Stimulated activated CD8-positive, alpha-beta memory T cell treated with anti-CD3 and anti-CD28 coated beads, Interleukin-7, amount 100 ng/mL, for 1 hour (primary cell): ENCODE data around the gene HEXIM1.
A peak's percentile ranks its signal among the peaks of the same experiment; 100 is the strongest.

Source experiments
- DNase-seq, 2 donors: peaks; one replicate each; pipeline ENCODE4 v3.0.0-alpha.2; 2020; ENCODE audit warnings: low read depth in 2 of 2

HEXIM1 gene

DNA sequence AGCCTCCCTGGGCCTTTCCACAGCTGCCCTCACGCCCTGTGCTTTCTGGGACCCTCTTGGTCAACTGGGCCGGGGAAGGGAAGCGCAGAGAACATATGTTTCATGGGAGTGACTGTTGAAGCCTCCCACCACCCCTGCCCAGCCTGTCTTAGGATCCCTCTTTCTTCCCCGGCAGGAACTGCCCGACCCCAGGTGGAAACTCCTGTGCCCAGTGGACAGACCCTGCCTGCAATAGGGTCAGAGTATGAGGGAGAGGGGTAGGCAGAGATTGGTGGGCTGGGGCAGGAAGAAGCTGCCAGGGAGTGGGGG, 23.9 kb downstream of the HEXIM1 start:
- no peak for DNase-seq

DNA sequence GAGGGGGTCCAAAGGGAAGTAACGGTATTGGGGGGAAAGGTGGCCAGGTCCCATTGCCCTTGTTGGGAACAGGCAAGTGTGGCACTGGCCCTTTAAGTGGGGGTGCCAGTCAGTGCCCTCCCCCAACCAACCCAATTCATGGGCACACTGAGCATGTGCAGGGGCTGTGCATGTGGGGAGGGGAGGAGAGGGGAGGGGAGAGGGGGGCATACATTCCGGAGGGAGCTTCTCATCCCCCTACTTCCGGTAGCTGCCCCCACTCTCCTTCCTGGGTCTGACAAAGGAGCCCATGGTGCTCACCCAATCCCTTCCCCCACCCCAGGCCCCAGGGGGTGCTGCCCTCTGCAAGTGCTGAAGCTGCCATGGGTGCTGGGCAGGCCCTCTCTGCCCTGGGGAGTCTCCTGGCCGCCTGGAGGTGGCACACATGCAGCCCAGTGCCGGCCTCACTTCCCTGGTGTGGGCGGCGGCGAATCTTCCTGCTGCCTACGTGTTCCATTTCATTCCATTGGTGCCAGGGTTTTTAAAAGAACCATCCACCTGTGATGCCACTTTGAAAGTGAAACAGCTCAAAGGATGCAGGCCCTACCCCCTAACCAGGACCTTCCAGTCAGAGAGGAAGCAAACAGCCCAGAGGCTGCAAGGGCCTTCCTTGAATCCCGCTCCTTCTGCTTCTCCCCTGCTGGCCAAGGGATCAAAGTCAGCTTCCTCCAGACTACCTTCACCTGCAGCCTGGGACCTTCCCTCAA, 24.4 kb downstream of the HEXIM1 start:
- DNase-seq = peak in 1 of 2 donors; percentile 35

DNA sequence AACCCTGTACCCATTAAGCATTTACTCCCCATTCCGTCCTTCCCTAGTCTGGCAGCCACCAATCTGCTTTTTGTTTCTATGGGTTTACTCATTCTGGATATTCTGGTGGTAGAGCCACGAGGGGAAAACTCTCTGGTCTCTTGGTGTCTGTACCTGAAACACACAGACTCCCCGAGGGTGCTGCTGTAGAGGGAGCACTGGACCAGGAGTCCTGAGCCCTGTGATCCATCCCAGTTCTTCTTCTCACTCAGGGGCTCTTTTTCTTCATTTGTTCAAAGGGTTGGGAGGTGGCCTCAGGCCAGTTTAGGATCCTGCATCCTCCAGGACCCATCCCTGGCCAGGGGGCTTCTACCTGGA, 27.5 kb downstream of the HEXIM1 start:
- DNase-seq = no peak

DNA sequence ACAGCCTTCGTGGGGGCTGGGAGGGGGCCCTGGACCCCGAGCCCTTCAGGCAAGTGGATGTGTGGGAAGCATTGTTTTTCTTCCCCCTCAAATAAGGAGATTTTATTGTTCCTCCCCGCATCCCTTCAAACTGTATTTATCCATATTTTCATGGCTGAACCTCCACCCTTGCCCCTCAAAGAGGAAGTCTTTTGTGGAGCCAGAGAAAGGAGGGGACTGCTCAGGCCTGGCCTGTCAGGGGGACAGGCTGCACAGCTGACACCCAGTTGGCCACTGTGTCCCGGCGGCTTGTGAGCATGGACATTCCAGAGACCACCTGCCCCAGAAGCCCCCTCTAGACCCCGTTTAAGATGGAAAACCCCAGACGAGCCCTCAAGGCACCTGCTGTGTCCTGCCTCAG, 29.3 kb downstream of the HEXIM1 start:
- no peak for DNase-seq

DNA sequence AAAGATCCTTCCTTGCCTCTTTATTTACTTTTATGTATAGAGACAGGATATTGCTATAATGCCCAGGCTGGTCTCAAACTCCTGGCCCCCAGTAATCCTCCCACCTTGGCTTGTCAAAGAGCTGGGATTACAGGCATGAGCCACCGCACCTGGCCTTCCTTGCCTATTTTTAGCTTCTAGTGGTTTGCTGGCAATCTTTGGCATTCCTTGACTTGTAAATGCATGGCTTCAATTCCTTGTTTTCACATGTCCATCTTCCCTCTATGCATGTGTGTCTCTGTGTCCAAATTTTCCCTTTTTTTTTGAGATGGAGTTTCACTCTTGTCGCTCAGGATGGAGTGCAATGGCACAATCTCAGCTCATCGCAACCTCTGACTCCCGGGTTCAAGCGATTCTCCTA, 35.9 kb downstream of the HEXIM1 start:
- DNase-seq = no peak

DNA sequence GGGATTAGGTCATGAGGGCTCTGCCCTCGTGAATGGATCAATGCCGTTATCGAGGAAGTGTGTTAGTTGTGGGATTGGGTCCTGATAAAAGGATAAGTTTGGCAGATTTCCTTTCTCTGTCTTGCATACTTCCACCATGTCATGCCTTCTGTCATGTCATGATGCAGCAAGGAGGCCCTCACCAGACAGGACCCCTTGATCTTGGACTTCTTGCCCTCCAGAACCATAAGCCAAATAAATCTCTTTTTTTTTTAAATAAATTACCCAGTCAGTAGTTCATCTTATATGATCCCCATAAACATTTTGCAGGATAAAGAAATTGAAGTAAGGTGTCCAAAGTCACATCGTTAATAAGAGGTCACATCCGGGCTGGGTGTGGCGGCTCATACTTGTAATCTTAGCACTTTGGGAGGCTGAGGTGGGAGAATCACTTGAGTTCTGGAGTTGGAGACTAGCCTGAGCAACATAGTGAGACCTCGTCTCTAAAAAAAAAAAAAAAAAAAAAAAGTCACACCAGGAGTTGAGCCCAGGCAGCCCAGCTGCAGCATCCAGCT, 38.6 kb downstream of the HEXIM1 start:
- DNase-seq = no peak

DNA sequence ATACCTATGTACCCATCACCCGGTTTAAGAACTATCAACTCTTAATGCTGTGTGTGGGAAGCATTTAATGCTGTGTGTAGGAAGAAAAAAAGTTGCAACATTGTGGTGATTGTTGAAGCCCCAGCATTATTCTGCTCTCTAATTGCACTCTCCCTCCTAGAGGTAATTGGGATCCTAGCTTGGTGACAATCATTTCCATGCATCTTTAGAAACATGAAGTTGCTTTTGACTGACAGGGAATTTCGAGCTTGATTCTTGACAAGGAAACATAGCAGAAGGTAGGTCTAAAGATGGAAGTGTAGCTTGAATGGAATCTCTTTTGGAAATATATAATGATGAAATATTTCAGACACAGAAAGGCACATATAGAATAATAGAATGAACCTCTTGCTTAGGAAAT, 40.7 kb downstream of the HEXIM1 start:
- no peak for DNase-seq

DNA sequence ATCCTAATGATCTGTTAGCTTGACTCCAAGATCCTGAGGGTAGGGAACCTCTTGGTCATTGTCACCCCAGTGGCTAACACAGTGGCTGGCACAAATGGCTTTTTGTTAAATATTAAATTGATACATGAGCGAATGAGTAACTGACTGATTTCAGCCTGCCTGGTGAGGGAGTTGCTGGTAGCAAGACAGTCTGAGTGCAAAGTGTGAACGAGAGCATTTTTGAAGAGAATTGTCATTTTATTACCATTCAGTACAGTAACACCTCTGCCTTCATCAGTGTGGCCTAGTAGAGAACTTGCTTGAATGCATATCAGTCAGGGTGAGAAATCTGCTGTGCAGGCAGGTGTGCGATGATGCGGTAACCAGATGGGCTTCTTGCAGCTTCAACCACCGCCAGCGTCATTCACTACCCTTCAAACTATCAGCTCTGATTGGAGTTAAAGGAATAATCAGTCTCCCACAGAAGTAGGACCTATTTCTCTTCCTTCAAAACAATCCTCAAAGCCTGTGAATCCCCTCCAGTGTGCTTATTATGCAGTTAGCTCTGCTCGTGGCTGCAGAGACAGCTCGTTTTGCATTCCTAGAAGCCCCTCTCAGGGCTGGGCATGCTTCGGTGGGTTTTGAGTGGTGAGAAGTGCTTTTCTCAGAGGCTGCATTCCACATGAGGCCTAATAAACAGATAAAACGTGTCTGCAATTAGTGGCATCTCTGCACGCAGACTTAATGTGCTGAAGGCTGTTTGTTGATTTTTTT, 42.4 kb downstream of the HEXIM1 start:
- DNase-seq = no peak

DNA sequence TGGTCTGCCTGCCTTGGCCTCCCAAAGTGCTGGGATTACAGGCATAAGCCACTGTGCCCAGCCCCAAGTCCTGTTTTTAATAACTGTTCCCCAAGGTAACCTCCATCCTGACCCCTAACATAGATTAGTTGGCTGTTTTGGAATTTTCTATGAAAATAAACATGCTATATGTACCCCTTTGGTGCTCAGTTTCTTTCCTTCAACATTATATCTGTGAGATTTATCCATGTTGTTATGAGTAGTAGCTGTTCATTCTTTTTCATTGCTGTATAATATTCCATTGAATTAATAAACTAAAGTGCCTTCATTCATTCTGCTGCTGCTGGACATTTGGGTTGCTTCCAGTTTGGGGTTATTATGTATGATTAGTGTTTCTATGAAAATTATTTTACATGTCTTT, 47.1 kb downstream of the HEXIM1 start:
- no peak for DNase-seq

DNA sequence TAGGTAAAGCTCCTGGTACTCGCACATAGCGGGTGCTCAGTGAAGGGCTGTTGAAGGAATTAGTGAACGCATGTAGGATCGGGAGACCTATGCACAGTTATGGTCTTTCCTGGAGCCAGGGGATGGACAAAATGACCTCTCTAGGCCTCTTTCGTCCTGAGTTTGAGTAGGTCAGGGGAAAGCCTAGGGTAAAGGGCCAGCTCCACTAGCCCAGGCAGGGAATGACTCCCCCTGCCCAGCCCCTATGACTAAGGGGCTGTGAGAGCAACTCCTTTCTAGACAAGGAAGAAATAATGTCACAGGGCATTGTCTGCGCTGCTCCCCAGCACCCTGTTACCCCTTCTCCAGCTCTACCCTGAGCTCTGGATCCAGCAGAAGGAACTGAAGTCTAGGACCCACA, 48.8 kb downstream of the HEXIM1 start:
- DNase-seq = no peak

DNA sequence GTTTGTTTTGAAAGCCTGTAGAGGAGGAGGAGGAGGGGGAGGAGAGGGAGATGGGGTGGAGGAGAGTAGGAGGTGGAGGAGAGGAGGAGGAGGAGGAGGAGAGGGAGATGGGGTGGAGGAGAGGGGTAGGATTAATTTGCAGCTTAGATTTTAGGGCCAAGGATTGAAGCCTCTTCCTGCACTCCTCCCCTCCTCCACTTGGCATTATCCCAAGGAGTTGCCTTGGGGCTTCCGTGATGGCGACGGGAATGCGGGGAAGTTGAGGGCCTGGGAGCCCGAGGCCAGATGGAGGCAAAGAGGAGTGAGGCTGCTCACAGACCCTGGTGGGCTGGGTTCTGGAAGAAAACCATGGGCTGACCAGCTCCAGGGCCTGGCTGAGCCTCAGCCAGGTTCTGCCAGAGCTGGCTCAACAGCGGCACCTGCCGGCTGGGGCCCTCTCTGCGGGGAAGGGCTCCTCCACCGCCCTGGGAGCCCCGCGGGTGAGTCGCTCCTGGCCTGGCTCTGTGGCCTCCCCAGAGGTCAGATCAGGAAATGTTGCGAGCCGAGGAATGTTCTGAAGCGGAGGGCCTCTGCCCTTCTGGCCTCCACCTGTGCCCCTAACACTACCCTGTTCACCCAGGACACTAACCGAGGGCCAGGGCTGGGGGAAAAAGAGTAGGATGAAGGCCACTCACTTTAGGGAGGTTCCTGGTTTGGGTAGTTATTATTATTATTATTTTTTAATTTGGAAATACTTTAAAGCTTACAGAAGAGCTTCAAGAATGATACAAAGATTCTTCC, 49.5 kb downstream of the HEXIM1 start:
- DNase-seq = peak; percentile 64 to 86

DNA sequence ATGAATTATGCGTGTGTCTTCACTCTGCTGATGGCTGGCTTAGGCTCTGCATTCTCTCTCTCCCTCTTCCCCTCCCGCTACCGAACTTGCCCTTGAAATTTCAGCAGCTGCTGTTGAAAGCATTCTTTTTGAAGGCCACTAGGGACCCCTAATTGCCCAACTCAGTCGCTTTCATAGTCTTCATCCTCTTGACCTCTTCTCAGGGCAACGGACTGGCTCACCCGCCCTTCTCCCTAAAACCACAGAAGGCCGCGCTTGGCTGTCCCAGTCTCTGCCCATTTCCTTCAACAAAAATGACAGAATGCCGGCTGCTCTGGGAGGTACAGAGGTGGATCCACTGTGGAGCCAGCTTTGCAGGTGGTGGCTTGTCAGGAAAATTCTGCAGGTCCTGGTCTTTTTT, 52.4 kb downstream of the HEXIM1 start:
- DNase-seq = no peak

DNA sequence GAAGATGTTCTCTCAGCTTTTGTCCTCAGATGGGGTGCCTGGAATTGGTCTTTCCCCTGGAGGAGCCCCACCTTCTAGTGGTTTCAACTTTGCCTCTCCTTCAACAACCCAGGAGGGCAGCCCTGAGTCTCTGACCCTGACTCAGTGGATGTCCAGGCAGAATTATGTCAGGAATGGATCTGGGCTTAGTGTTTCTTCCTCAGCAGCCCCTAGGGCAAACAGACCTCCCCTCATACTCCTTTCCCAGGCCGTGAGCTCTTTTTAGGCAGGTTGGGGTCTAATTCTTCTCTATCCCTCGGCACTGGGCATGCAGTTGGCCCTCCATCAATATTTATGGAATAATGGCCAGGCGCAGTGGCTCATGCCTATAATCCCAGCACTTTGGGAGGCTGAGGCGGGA, 53.2 kb downstream of the HEXIM1 start:
- no peak for DNase-seq
